ENCODE data around the gene FN1. TPM values are rescaled to one million over a fixed set of nuclear protein-coding genes. Genes with fewer than 3 reads are reported as not detected.
A peak's percentile ranks its signal among the peaks of the same experiment; 100 is the strongest.
"Not testable (repeated sequence)": the region's sequence is repeated elsewhere in the genome, so short reads cannot be mapped to it uniquely, and the experiment has no call there.

Gene FN1
- total and polyA plus RNA-seq, 8 donors, result 42.0 to 861 (median 252) TPM

DNA sequence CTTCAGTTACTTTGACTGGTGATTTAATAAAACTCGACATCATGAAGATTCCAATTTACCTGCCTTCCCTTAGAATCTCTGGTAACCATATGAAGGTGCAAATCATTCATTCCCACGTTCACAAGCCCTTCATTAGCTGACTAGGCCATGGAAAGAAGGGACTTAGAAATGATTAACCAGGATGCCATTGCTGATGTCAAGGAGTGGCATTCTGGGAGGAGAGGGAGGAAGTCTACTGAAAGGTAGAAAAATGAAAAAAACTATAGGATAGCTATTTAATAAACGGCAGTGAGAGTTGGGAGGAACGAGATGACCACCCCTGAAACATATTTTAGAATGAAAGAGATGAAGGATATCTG lies 122.6 kb downstream of the FN1 start:
- Histone ChIP-seq H3K4me1 (peaks cover 0 to 26% (median 20%) of the 10 kb centered on the region in 4 donors), H3K36me3 (peaks cover 0 to 38% (median 13%) of the 10 kb centered on the region in 4 donors), H3K9me3 (no peaks in the 10 kb centered on the region), H3K4me3 (peak overlapping the region in 2 of 4 donors; percentile 69 to 95), H3K27me3 (no peaks in the 10 kb centered on the region), H3K27ac (peak overlapping the region in 1 of 5 donors; percentile 87)
- intact Hi-C loops (cut with DNase I; ENCODE audit: low total_unique reads), result no loop called here
- TF ChIP-seq POLR2A (IDR thresholded peaks at IDR 0.05) (no peak), CTCF (IDR thresholded peaks at IDR 0.05) (no peak), POLR2AphosphoS5 (IDR thresholded peaks at IDR 0.05) (no peak), EP300 (IDR thresholded peaks at IDR 0.05) (no peak)
- WGBS, 5 donors, result 74 to 85% (median 76%) methylated on average over 4 of the region's 4 CpGs
- DNase-seq, result no peak

DNA sequence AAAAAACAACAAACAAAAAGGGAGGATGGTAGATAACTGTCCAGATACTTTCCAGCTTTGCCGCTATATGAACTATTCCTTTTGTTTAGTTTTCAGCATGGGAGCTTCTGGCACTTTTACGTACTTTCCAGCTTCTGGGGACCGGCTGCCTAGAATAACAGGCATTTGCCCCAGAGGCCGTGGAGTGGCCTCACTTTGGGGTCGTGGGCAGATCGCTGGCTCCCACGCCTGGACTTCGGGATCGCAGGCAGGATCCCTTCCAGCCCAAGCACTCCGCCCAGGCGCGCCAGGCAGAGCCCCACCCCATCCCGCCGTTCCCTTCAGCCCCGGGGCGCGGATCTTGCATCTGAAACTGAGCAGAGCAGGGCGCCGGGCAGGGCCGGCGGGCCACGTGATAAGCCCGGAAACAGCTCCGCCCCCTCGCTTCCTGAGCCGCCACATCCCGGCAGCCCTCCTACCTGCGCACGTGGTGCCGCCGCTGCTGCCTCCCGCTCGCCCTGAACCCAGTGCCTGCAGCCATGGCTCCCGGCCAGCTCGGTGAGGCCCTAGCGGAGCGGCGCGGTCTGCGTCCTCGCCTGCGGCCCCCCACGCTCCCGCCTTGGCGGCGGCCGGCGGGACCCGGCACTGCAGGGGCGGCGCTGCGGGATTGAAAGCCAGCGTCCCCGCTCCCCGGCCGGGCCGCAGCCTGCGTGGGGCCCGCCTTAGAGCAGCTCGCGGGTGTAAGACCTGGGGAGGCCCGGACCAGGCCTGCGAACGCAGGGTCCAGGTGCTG lies 124.1 kb downstream of the FN1 start, which contains the start of gene ATIC:
Gene ATIC (plus strand): TSS at position 435 of the 772 bp plus-strand sequence. CDS start 84 bp downstream, at position 519.
- peak within 1 kb of the TSS; percentile 74 to 89 (median 87) for H3K27ac ChIP-seq
- H3K9me3 ChIP-seq, result no peaks in the 10 kb centered on the region
- H3K4me3 ChIP-seq, result peak within 1 kb of the TSS; percentile 69 to 95 (median 72)
- TF ChIP-seq POLR2AphosphoS5 (IDR thresholded peaks at IDR 0.05) (peak; percentile 37 to 93 (median 66)), EP300 (IDR thresholded peaks at IDR 0.05) (peak; percentile 3), CTCF (IDR thresholded peaks at IDR 0.05) (no peak), POLR2A (IDR thresholded peaks at IDR 0.05) (no peak)
- intact Hi-C loops (cut with DNase I; ENCODE audit: low total_unique reads), result no loop called here
- peak; percentile 96 to 97 for DNase-seq
- 0 to 2% (median 1%) methylated on average over 13 to 64 of the region's 64 CpGs for WGBS, 5 donors
- H3K36me3 ChIP-seq, result peaks cover 0 to 33% (median 7%) of the 10 kb centered on the region in 4 donors
- peaks cover 0 to 26% (median 20%) of the 10 kb centered on the region in 4 donors for H3K4me1 ChIP-seq
- no peaks in the 10 kb centered on the region for H3K27me3 ChIP-seq

DNA sequence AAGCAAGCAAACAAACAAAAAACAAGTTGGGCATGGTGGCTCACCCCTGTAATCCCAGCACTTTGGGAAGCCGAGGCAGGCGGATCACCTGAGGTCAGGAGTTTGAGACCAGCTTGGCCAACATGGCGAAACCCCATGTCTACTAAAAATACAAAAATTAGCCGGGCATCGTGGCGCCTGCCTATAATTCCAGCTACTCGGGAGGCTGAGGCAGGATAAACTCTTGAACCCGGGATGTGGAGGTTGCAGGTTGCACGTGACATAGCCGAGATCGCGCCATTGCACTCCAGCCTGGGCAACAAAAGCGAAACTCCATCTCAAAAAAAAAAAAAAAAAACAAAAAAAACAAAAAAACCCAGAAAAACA lies 124.6 kb downstream of the FN1 start:
- Histone ChIP-seq H3K27ac (peak overlapping the region in 4 of 5 donors; percentile 82 to 89 (median 87)), H3K4me1 (peaks cover 0 to 26% (median 20%) of the 10 kb centered on the region in 4 donors), H3K4me3 (peak overlapping the region; percentile 69 to 95 (median 72)), H3K36me3 (peaks cover 0 to 27% (median 6%) of the 10 kb centered on the region in 4 donors)
- H3K27me3 ChIP-seq; DNase-seq; intact Hi-C loops (cut with DNase I; ENCODE audit: low total_unique reads); H3K9me3 ChIP-seq: not testable (repeated sequence)
- WGBS, 5 donors, result 38 to 53% (median 52%) methylated on average over 13 of the region's 13 CpGs

Other genes starting within 250 kb of the FN1 start
- 100 to 1,000 TPM in 1 of 5 donors, 10 to 100 TPM in 3, 1 to 10 TPM in 1; 9.4 to 125 (median 45.5) TPM for gene ATIC, start 124.0 kb downstream of the FN1 start, total RNA-seq
- gene ATIC, start 124.0 kb downstream of the FN1 start, polyA plus RNA-seq, result 10 to 100 TPM; 74.8 to 80.2 (median 78.4) TPM

Measured in stomach (tissue), 9 donors.